Mucosa of descending colon (tissue), 3 donors: Measurements from ENCODE around the gene ABHD10. TPM values are rescaled to one million over a fixed set of nuclear protein-coding genes. Genes with fewer than 3 reads are reported as not detected.

ENCODE experiments used
- ATAC-seq: fragments of 200-7000 bp; cut with Tn5 transposase; one replicate; pipeline ENCODE4 v1.9.1; 2020; ENCODE audit warnings: mild to moderate bottlenecking, moderate library complexity
- DNase-seq, 3 donors: peaks; one replicate each; pipeline ENCODE4 v3.0.0-alpha.2; 2020
- H3K36me3 ChIP-seq: fragments of 200-600 bp; one replicate; pipeline ENCODE4 v1.8.0; 2021; ENCODE audit warnings: low read depth, mild to moderate bottlenecking
- H3K4me1 ChIP-seq: fragments of 200-600 bp; one replicate; pipeline ENCODE4 v1.8.0; 2021; ENCODE audit warnings: low read depth, mild to moderate bottlenecking
- H3K4me3 ChIP-seq: fragments of 200-600 bp; one replicate; pipeline ENCODE4 v1.8.0; 2021; ENCODE audit warnings: mild to moderate bottlenecking
- H3K9me3 ChIP-seq: fragments of 200-600 bp; one replicate; pipeline ENCODE4 v1.8.0; 2021; ENCODE audit warnings: mild to moderate bottlenecking
- intact Hi-C, 2 donors: fragments of 100-400 bp; cut with DNase I in 1 of 2; cut with micrococcal nuclease in 1 of 2; formaldehyde crosslinking; loops; one replicate each; pipeline versions ENCODE4 v1.11.0 to v1.11.1; 2022; cut with DNase I, micrococcal nuclease
- total RNA-seq, 3 donors: library from RNA; stranded (reverse); fragmentation: NEBNext Ultra II Directional in 2 of 3; extraction: Animal tissue kit (Norgen Biotek cat#: 25700) in 2 of 3; gene quantifications; one replicate each; pipeline versions ENCODE4 v1.2.1 to v1.2.4, GENCODE V29; 2021 to 2023
- TF ChIP-seq, protein P1 (sequence below): fragments of 200-600 bp; IDR thresholded peaks from one replicate; pipeline ENCODE4 v1.8.0; 2022; ENCODE audit warnings: antibody characterized with exemption, mild to moderate bottlenecking
- donor health status: DM: no; HTN: no; CAD: no; lungs with moderate emphysema.
- donor health status: DM: no; HTN: no; CAD: no.
- donor health status: DM: no; HTN: yes; CAD: no.

ABHD10 gene
- total RNA-seq, 3 donors from 2014 or later = 19.9 to 26.3 (median 22.4) TPM

DNA sequence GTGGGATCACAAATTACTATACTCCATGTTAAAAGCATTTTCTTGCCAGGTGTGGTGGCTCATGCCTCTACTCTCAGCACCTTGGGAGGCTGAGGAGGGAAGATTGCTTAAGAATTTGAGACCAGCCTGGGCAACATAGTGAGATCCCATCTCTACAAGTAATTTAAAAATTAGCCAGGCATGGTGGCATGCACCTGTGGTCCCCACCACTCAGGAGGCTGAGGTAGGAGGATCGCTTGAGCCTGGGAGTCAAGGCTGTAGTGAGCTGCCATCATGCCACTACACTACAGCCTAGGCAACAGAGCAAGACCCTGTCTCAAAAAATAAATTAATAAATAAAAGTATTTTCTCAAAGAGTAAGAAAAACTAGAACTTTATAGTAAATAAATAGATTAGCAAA is 22.9 kb upstream of the ABHD10 start:
- TF ChIP-seq, protein P1, sequence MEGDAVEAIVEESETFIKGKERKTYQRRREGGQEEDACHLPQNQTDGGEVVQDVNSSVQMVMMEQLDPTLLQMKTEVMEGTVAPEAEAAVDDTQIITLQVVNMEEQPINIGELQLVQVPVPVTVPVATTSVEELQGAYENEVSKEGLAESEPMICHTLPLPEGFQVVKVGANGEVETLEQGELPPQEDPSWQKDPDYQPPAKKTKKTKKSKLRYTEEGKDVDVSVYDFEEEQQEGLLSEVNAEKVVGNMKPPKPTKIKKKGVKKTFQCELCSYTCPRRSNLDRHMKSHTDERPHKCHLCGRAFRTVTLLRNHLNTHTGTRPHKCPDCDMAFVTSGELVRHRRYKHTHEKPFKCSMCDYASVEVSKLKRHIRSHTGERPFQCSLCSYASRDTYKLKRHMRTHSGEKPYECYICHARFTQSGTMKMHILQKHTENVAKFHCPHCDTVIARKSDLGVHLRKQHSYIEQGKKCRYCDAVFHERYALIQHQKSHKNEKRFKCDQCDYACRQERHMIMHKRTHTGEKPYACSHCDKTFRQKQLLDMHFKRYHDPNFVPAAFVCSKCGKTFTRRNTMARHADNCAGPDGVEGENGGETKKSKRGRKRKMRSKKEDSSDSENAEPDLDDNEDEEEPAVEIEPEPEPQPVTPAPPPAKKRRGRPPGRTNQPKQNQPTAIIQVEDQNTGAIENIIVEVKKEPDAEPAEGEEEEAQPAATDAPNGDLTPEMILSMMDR = no peak
- no peak for DNase-seq
- Histone ChIP-seq H3K36me3 (no peaks in the 10 kb centered on the region), H3K9me3 (no peaks in the 10 kb centered on the region), H3K4me1 (no peaks in the 10 kb centered on the region), H3K4me3 (no peak overlapping the region)
- no peak for ATAC-seq
- intact Hi-C loops = no loop called here

DNA sequence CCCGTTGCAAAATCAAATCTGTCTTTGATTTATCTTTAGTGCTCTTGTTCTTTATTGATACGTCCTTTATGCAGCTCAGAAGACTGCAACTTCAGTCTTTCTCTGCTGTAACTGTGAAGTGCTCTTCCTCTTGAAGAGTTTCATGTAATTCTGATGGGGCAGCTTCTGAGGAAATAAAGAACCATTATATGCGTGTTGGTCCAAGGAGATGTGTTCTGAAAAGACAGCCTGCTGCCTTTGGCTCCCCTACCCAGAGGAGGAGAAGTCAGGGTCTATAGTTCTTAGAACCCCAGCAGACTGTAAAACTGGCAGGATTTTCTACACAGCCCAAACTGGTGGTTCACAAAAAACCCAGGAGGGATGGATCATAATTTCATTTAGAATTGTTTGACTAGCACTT is 22.4 kb upstream of the ABHD10 start:
- H3K4me3 ChIP-seq = no peak overlapping the region
- H3K36me3 ChIP-seq = no peaks in the 10 kb centered on the region
- TF ChIP-seq, protein P1 = no peak
- no peak for ATAC-seq
- no peaks in the 10 kb centered on the region for H3K9me3 ChIP-seq
- DNase-seq = no peak
- no peaks in the 10 kb centered on the region for H3K4me1 ChIP-seq
- intact Hi-C loops = no loop called here

DNA sequence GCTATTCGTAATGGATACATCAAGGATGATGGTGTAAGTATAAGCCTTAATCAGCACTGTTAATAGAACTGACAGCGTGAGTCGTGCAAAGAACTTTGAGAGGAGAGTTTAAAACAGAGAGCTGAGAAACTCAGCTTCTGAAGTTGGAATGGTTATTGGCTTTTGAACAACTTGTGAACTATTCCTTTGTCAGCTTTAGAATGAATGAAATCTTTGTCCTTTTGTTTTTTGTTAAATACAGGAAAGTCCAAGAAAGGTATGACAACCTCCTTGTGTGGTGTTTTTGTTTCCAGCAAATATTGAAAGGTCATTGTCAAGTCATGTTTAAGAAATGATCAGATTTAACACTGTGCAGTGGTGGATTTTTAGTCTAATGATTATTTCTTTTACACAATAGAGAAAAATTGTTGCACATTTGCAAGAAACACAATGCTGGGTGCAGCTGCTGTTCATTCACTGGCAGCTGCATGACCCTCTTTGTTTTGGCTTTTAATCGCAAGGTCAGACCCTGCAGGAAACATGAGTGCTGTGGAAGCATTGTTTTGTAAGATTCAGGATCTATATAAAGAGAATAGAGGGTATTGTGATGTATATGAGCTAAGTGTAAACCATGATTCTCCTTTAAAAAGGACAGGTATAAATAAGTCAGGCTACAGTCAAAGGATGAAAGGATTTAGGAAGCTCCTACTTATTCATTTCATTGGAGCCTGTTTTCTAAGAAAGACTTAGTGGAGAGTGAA is 21.7 kb upstream of the ABHD10 start:
- intact Hi-C loops = no loop called here
- TF ChIP-seq, protein P1 = no peak
- no peak overlapping the region for H3K4me3 ChIP-seq
- H3K36me3 ChIP-seq = no peaks in the 10 kb centered on the region
- no peak for DNase-seq
- ATAC-seq = no peak
- no peaks in the 10 kb centered on the region for H3K9me3 ChIP-seq
- H3K4me1 ChIP-seq = no peaks in the 10 kb centered on the region

DNA sequence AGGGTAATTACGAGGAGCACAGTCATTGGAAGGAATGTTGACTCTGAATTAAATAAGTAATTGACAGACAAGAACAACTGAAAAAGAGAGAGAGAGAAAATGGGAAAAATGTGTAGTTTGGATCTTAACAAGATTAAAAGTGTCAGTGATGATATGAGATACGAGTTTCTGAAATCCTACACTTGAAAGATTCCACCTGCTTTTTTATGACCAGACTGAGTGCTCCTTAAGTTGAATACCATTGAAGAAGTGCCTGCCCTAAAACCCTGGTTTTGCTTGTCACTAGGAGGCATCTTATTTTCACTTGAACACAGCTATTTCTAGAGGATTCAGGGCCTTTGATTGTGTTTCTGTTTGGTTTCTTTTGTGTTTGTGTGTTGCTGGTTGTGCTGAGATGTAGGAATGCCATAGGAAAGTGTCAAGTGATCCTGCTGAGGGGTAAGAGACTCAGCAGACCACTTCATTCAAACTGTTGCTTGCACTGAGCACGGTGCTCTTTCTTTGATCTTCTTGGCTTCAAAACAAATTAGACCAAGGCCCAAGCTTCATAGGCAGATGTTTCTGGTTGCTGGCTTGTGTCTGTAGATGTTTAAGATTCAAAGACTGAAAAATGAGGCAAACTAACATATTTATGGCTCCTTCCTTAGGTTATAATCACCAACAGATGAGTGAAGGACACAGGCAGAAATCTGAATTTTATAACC is 17.2 kb upstream of the ABHD10 start:
- intact Hi-C loops = loop anchor here in 1 of 2 donors (10.0 kb wide), 1 partner anchor 107 kb away; the partner anchor contains the start of gene PHLDB2
- TF ChIP-seq, protein P1 = no peak
- Histone ChIP-seq H3K36me3 (no peaks in the 10 kb centered on the region), H3K9me3 (no peaks in the 10 kb centered on the region), H3K4me1 (no peaks in the 10 kb centered on the region), H3K4me3 (no peak overlapping the region)
- ATAC-seq = no peak
- no peak for DNase-seq

DNA sequence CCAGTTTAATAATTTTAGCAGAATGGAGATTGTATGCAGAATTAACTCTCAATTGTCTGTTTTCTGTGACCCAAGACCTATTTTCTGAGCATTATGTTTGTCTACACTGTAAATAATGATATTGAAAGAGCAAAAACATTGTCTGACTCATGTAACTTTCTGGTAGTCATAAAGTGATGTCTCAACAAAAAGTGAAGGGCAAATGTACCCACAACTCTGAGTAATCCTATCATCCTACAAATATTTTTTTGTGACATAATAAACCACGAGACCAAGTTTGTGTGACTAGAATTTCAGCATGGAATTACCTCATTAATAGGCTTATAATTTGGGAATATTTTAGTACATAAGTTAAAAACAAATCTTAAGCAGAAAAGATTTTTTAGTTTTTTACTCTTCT is 15.4 kb upstream of the ABHD10 start:
- Histone ChIP-seq H3K36me3 (no peaks in the 10 kb centered on the region), H3K4me1 (peaks cover 3% of the 10 kb centered on the region), H3K9me3 (no peaks in the 10 kb centered on the region), H3K4me3 (no peak overlapping the region)
- DNase-seq (no peak), ATAC-seq (no peak)
- intact Hi-C loops = loop anchor here in 1 of 2 donors (10.0 kb wide), 1 partner anchor 109 kb away; the partner anchor contains the start of gene PHLDB2
- TF ChIP-seq, protein P1 = no peak
